Fibroblast of the aortic adventitia (primary cell): ENCODE results near the gene RDX. TPM values are rescaled to one million over a fixed set of nuclear protein-coding genes. Genes with fewer than 3 reads are reported as not detected.
"Not testable (repeated sequence)": the region's sequence is repeated elsewhere in the genome, so short reads cannot be mapped to it uniquely, and the experiment has no call there.

Experiments used
- DNase-seq: peaks from one replicate; pipeline ENCODE4 v3.0.0-alpha.2; 2010; ENCODE audit warnings: low read depth
- H3K4me3 ChIP-seq: 2 replicates; pipeline ENCODE4 v1.5.1; 2011; ENCODE audit warnings: low read depth, mild to moderate bottlenecking, control low read depth, low read length, moderate library complexity
- CTCF ChIP-seq: IDR thresholded peaks from 2 replicates; pipeline ENCODE4 v1.5.1; 2011; ENCODE audit warnings: mild to moderate bottlenecking, low read length, control low read depth, inconsistent platforms; ENCODE audit not compliant: insufficient read depth
- total RNA-seq: library from RNA; depleted of rRNA; stranded (reverse); fragments of >200 nt; gene quantifications from 2 replicates; pipeline ENCODE4 v1.2.3, GENCODE V29; 2012; ENCODE audit warnings: low replicate concordance

Gene RDX
- total RNA-seq, 1 donor, result 108 TPM

- TF ChIP-seq CTCF, result no peak
- no peak for DNase-seq
- H3K4me3 ChIP-seq, result no peak overlapping the region
These were observed 22.4 kb upstream of the RDX start for GRCh38 chr11:110318638-110319404.

GRCh38 chr11:110317516-110317932 lies 21.1 kb upstream of the RDX start:
- DNase-seq, result peak; percentile 73
- TF ChIP-seq CTCF, result no peak
- no peak overlapping the region for H3K4me3 ChIP-seq

- H3K4me3 ChIP-seq, result no peak overlapping the region
- TF ChIP-seq CTCF, result no peak
- DNase-seq, result no peak
These were observed 18.1 kb upstream of the RDX start for GRCh38 chr11:110314366-110315095.

- no peak for DNase-seq
- TF ChIP-seq CTCF, result no peak
- no peak overlapping the region for H3K4me3 ChIP-seq
These were observed 16.3 kb upstream of the RDX start for GRCh38 chr11:110312670-110313069.

GRCh38 chr11:110311783-110312579 lies 15.6 kb upstream of the RDX start:
- DNase-seq, result peak; percentile 82
- no peak for TF ChIP-seq CTCF

GRCh38 chr11:110308071-110308470 lies 11.7 kb upstream of the RDX start:
- DNase-seq, result no peak
- TF ChIP-seq CTCF, result no peak
- H3K4me3 ChIP-seq, result no peak overlapping the region

More at GRCh38 chr11:110311783-110312579, 15.6 kb upstream of the RDX start:
- H3K4me3 ChIP-seq, result no peak overlapping the region

- DNase-seq, H3K4me3 ChIP-seq: not testable (repeated sequence)
These were observed 9.6 kb upstream of the RDX start for GRCh38 chr11:110306019-110306388.
